ENCODE measurements around the gene TMEM232.

- TF ChIP-seq POLR2AphosphoS5 (IDR thresholded peaks at IDR 0.05; ENCODE audit: low read depth, low read length) (no peak), CTCF (IDR thresholded peaks at IDR 0.05) (no peak), REST (IDR thresholded peaks at IDR 0.05; ENCODE audit: insufficient read depth in 1 of 2, low read depth in 2 of 2, low read length in 1 of 2) (no peak)
Observed at GRCh38 chr5:110665184-110665726, 61.2 kb downstream of the TMEM232 start.

All from Panc1 (cell line).